SKM-1 treated with dmso at 0.1 percent for 144 hours (cell line): ENCODE data around the gene KLHL40.

ENCODE experiments used
- DNase-seq: peaks from one replicate; lab custom pipeline; 2025; ENCODE audit not compliant: unreplicated experiment; lab: John Stamatoyannopoulos, UW

KLHL40 gene

DNA sequence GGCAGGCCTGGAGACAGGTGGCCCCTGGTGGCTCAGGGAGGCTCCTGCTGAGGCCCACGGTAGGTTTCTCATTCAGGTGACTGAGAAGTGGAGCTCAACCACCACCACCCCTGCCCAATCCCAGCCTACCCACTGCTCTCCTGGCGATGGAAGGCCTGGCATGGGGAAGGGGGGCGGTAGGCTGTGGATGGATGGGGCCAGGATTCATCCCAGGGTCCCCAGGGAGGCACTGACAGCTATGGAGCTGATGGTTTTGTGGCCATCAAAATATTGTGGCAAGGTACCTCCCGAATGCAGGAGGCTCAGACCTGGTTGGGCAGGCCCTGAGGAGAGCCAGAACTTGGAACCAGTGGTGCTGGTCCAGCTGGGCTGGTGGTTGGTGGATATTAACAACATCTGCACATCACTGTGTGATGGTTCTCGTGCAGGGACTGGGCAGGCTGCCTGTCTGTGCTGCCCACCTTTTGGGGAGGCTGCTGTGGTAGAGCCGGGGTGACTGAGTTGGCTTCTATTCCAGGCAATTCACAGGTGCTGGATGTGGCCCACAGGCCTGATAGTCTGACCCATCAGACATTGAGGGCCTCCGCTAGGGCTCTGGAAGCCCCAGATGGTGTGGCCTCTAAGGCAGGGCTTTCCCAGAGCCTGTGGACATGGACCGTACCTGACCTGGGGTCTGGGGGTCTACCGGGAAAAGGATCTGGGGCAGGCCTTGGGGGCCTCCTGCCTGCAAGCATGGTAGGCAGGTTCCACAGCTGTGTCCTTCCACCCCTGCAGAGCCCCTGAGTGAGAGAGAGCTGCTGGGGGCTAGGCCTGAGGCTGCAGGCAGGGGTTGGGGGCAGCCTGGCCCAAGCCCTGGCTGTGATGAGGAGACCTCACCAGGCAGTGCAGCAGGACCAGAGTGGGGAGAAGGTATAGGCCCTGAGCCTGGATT is 28.4 kb upstream of the KLHL40 start:
- no peak for DNase-seq

DNA sequence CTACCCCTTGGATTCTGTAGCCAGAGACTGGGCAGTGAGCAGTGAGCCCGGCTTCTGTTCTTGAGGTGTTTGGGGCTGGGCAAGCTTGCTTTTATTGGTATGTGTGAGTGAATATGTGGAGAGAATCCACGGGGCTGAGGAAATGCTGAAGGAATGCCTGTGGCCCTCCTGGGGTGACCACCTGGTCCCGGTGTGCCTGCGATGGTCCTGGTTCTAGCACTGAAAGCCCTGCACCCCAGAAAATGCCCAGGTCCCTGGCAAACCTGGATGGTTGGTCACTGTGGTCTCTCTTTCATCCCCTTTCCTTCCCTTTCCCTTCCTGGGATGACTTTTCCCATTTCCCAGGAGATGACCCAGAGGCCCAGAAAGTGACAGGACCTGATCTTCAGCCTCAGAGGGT is 27.7 kb upstream of the KLHL40 start:
- no peak for DNase-seq

DNA sequence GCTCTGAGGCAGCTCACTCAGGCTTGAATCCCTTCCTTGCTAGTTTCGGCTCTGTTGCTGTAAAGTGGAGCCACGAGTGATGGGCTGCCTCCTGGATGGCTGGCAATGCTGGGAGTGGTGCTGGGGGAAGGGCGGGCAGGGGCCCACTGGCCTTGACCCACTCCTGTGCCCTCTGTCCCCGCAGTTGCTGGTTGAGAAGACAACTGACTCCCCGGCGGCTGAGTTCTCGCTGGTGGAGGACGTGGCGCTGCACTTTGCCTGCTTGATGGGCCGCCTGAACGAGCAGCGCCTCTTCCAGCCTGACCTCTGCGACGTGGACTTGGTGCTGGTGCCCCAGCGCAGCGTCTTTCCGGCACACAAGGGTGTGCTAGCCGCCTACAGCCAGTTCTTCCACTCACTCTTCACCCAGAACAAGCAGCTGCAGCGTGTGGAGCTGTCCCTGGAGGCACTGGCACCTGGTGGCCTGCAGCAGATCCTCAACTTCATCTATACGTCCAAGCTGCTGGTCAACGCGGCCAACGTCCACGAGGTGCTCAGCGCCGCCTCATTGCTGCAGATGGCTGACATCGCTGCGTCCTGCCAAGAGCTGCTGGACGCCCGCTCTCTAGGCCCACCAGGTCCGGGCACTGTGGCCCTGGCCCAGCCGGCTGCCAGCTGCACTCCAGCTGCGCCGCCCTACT is 27.1 kb upstream of the KLHL40 start:
- DNase-seq = no peak

DNA sequence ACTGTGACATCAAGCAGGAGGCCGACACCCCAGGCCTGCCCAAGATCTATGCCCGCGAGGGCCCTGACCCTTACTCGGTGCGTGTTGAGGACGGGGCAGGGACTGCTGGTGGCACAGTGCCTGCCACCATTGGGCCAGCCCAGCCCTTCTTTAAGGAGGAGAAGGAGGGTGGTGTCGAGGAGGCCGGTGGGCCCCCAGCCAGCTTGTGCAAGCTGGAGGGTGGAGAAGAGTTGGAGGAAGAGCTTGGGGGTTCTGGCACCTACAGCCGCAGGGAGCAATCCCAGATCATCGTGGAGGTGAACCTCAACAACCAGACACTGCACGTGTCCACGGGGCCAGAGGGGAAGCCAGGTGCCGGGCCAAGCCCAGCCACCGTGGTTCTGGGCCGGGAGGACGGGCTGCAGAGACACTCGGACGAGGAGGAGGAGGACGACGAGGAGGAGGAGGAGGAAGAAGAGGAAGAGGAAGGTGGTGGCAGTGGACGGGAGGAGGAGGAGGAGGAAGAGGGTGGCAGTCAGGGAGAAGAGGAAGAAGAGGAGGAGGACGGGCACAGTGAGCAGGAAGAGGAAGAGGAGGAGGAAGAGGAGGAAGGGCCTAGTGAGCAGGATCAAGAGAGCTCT is 26.5 kb upstream of the KLHL40 start:
- DNase-seq = peak; percentile 79

DNA sequence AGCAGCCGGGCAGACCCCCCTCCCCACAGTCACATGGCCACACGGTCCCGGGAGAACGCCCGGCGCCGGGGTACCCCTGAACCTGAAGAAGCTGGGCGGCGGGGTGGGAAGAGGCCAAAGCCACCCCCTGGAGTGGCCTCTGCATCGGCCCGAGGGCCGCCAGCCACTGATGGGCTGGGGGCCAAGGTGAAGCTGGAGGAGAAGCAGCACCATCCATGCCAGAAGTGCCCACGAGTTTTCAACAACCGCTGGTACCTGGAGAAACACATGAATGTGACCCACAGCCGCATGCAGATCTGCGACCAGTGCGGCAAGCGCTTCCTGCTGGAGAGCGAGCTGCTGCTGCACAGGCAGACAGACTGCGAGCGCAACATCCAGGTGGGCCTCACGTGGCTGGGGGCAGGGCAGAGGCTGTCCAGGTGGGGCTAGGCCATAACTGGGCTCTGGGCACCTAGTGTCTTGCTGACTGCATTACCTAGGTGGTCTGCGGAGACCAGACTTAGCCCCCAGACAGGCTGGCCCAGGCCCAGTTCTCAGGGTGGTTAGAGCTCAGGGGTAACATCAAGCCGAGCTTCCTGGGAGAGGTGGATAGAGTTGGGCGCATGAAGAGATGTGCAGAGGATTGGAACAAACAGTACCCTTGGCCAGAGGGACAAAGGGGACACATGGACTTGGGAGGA is 25.7 kb upstream of the KLHL40 start:
- no peak for DNase-seq

DNA sequence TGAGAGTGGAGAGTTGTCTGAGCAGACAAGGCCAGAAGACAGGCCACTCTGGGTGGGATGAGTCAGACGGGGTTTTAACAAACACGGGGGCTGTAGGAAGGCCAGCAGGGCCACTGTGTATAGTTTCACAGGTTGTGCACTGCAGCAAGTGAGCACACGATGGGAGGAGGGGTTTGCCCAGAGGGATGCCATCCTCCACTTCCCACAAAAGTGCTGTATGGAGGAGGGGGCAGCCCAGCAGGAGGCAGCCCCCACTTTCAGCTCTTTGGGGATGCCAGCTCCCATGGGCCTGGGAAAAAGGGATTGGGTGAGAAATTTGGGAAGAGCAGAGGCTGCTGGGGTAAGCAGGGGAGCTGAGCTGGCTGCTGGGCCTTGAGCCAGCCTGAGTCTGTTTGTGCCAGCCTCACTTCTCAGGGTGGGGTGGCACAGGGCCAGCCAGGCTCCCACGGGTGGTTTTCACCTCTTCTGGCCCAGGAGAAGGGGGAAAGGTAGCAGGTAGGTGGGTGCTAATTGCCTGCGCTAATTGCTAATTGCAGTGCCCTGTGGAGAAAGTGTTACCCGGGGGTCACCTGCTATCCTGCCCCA is 25.1 kb upstream of the KLHL40 start:
- no peak for DNase-seq

DNA sequence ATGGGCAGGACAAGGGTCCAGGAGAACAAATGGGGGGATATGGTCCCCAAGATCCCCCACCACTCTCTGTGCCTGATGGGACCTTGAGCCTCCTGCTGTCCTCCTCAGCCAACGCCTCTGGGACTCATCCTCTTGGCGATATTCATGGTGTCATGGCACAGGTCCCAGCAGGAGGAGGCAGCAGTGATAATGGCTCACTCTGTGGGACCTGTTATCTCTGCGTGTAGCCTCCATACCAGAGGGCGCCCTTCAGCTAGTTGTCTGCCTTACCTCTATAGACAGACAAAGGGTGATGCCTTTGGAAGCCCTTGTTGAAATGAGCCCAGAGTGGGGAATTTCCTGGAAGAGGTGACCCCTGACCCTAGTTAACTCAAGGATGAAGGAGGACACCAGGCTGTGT is 24.4 kb upstream of the KLHL40 start:
- DNase-seq = no peak

DNA sequence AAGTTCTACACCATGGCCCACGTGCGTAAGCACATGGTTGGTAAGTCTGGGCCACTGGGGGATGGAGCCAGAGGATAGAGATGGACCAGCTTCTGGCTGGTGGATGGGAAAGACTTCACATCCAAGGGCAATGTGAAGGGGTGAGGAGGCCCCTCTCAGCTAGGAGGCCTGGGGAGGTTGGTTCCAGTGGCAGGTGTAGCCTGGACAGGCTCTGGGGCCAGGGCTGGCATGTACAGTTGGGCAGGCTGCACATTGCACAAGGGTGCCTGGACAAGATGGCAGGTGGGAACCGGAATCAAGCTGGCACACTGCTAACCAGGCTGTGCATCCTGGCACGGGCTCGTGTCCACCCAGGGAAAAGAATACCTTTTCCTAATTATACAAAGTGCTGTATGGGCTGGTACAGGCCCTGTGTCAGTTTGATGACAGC is 23.7 kb upstream of the KLHL40 start:
- no peak for DNase-seq

DNA sequence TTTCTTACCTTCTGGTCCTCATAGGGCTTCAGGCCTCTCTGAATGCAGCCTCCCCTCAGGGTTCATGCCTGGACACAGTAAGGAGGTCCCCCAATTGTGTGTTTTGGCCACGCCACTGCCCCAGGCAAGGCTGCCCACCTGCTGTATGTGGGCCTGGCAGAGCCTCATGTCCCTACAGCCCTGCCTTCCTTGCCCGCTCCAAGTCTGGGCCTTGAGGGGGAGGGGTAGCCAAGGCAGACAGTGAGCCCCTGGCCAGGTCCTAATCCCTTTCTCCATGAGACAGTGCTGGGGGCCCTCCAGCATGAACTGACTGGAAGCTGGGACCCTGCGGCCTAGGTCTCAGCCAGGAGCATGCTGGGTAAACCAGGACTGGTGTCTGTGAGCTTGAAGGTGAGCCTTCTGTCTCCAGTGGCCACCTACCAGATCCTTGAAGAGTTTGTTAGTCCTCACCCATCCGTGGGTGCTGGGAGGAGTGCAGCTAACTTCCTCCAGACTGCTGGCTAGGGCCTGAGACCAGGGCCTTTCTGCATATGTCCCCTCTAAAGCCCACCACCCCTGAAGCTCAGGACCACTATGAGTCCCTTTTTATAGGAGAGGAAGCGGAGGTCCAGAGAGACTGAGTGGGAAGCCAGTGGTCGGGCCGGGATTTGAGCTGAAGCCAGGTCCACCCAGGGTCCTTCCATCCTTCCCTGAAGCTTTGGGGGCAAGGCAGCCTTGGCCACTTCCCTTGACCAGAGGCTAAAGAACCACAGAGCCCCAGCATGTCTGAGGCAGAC is 23.1 kb upstream of the KLHL40 start:
- DNase-seq = no peak

DNA sequence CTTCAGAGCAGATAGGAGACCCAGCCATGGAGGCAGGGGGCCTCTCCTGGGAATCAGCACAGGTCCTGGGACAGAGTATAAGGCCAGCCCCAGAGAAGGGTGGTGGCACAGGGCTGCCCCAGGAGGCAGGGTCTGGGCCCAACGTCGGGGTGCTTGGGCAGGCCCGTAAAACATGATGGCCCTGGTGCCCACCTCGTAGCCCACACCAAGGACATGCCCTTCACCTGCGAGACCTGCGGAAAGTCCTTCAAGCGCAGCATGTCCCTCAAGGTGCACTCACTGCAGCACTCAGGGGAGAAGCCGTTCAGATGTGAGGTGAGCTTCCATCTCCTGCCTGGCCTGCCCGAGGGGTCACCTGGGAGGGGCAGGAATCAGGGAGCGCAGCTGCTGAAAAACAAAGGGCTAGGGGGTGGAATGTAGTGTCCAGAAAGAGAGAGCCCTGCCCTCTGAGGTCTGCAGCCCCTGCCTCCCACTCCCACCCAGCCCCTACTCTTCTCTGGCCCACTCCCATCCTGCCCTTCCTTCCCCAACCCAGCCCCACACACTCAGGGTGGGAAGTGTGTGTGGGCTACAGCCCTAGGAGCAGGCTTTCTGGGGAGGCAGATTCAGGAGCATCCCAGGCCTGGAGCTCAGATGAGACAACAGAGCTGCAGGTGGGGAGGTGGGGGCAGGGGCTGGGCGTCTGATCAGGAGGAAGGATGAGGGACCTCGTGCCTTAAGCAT is 22.4 kb upstream of the KLHL40 start:
- no peak for DNase-seq

DNA sequence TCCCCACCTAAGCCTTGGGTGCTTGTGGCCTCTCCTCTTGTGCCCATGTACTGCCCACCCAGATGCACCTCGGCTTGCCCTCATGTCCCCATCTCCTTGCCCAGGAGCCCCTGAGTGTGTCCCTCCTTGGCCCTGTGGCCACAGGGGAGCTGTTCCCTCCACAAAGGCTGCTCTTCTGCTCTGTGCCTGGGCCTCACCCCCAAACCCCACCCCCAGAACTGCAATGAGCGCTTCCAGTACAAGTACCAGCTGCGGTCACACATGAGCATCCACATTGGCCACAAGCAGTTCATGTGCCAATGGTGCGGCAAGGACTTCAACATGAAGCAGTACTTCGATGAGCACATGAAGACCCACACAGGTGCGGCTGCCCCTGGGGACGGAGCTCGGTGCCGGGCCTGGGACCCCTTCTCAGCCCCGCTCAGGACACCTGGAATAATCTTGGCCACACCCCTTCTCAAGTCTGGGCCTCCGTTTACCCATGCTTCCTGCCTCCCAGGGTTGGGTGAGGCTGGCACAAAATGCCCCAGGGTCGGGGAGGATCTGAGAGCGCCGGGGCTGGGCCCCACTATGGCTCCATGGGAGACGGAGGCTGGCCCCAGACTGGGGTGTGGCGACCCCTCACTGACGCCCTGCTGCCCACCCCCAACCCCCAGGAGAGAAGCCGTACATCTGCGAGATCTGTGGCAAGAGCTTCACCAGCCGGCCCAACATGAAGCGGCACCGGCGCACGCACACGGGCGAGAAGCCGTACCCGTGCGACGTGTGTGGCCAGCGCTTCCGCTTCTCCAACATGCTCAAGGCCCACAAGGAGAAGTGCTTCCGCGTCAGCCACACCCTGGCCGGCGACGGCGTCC is 21.5 kb upstream of the KLHL40 start:
- no peak for DNase-seq

DNA sequence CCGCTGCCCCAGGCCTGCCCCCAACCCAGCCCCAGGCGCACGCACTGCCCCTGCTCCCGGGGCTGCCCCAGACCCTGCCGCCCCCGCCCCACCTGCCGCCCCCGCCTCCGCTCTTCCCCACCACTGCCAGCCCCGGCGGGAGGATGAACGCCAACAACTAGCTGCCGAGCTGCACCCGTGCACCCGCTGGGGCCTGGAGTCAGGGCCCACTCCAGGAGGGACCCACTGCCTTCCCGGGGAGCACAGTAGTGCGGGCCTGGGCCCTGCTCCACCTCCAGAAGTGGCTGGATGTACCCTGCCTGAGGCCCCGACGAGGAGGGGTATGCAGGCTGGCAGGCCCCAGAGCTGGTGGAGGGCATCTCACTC is 20.9 kb upstream of the KLHL40 start:
- no peak for DNase-seq

DNA sequence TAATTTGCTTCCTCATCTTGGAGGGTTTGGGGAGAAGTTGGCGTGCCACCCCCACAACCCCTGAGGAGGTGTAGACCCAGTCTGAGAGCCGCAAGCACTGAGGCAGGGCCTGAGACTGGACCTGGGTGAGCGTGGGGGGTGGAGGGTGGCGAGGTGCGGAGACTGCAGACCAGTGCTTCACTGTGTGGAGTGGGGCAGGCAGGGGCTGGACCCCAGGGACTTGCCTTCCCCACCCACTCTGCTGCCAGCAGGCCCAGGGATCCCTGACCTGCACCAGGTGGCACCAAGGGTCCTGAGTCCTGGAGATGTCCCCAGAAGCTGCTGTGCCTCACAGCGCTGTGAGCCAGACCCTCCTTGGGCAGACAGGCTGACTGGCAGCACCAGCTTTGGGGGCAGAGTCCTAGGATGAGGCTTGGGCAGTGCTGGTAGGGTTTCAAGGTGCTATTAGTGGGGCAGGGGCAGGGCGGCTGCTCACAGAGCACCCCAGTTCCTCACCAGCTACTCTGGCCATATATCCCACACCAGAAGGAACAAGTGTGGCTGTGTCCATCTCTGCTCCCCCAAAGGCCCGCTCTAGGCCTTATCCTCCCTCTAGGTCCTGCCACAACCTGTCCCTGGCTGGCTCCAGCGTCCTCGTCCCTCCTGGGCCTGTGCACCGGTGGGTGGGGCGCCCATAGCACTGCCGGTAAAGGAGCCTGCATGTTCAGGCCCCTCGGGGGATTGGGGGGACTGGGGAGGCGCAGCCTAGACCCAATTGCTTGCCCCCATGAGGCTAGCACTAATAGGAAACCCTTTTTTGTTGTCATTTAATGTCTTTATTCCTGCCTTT is 20.1 kb upstream of the KLHL40 start:
- no peak for DNase-seq

DNA sequence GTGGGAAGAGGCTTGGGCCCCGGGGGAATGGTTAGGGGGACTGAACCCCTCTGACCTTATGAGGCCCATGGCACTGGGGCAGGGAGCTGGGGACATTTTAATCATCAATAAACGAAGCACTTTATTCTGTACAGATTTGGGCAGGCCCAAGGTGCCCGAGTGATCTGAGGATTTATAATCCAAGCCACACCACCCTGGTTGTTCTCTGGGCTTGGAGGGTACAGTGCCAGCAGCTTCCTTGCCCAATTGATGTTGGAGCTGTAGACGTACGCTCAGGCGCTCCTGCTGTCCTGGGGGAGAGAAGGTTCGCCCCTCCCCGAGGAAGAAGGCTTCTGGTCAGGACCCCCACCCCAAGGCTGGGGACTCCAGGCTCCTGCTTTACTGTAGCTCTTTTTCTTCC is 19.3 kb upstream of the KLHL40 start:
- DNase-seq = no peak

DNA sequence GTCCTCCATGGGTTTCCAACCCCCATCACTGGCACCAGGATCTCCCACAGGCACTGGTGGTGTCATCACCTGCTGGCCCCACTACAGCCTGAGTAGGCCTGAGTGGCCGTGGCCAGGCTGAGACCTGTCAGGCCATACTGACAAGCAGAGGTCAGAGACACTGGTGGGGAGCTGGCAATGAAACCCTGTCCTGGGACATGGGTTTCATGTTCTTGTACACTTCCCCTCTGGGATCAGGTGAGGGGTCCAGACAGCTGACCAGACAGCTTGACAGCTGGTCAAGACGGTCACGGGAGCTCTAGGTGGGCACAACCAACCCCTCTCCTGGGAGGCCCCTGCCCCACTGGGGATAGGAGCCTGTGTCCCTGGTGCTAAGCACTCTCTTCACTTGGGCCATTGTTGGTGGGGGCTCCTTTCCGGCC is 18.7 kb upstream of the KLHL40 start:
- no peak for DNase-seq

DNA sequence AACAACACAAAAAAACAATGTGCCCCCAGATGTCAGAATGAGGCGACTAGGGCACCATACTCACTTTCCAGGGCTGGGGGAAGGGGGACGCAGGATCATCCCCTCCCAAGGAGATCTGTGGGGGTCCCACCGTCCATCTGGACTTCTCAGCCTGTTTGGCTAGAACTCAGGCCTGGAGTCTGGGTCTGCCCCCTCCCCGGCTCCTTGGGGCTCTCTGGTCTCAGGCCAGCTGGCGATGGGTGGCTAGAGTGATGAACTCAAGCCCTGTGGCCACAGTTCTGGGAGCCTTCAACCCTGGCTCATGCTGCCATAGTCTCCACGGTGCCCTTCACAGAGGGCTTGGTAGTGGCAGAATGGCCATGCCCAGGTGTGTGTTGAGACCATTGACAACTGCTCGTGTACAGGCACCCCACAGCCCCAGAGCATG is 18.2 kb upstream of the KLHL40 start:
- no peak for DNase-seq

DNA sequence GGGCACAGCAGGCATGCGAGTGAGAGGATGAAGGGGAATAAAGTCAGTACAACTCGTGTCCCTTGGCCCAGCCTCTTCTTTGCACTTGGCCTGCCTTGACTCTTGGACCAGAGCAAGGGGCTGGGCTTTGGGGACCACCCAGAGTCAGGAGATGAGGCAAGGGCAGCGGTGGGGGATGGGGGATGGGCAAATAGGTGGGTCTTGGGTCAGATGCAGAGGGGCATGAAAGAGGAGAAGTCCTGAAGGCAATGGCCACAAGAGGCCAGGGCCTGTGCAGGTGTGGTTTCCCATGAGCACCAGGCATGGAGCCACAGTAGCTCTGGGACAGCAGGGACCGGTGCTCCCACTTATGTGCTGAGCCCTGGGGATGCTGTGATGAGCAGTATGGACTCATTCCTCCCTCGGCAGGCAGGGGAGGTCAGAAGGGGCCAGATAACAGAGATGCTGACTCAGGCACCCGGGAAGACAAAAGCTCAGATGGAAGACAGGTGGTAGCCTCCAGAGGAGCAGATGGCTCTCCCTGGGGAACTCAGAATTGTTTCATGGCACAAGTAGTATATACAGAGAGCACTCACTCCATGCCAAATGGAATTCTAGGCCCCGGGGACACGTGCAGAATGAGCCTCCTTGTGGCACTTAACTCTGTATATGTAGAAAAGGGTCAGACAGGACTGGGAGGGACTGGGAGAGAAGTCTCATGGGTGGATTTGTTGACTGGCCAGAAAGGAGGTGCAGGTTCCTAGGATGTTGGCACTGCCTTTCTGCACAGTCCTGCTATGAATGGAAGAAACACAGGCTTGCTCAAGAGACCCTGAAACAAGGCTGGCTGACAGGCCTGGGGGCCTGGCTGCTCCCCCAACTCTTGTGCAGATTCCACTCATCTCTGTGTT is 17.6 kb upstream of the KLHL40 start:
- DNase-seq = no peak
